Keratinocyte (primary cell): ENCODE measurements around the gene TCF7L2. TPM values are rescaled to one million over a fixed set of nuclear protein-coding genes. Genes with fewer than 3 reads are reported as not detected.

Source experiments
- DNase-seq: peaks from one replicate; pipeline ENCODE4 v3.0.0-alpha.2; 2011; ENCODE audit warnings: low read depth, missing footprints, low spot score
- FAIRE-seq: peaks from 2 replicates; lab custom pipeline; 2011; peaks lifted over from hg19 to GRCh38; lab: Jason Lieb, UNC
- H2AFZ ChIP-seq: 2 replicates; pipeline ENCODE4 v1.6.0; 2012; ENCODE audit warnings: low read length, control low read depth, inconsistent platforms; ENCODE audit not compliant: control insufficient read depth
- H3K27ac ChIP-seq: 2 replicates; pipeline ENCODE4 v1.5.1; 2011; ENCODE audit warnings: low read length; ENCODE audit not compliant: control insufficient read depth, insufficient read depth
- H3K27me3 ChIP-seq: 3 replicates; pipeline ENCODE4 v1.6.0; 2011; ENCODE audit warnings: low read length; ENCODE audit not compliant: control insufficient read depth, insufficient read depth; ENCODE audit errors: extremely low read depth
- H3K36me3 ChIP-seq, 2 experiments: 2 replicates in 1 of 2; 3 replicates in 1 of 2; pipeline ENCODE4 v1.5.1; 2011; ENCODE audit warnings: low read length in 2 of 2, mild to moderate bottlenecking in 1 of 2; ENCODE audit not compliant: control insufficient read depth in 2 of 2, insufficient read depth in 2 of 2; ENCODE audit errors: extremely low read depth in 1 of 2
- H3K4me1 ChIP-seq: 3 replicates; pipeline ENCODE4 v1.5.1; 2011; ENCODE audit warnings: low read length; ENCODE audit not compliant: control insufficient read depth, insufficient read depth; ENCODE audit errors: extremely low read depth
- H3K4me2 ChIP-seq: 3 replicates; pipeline ENCODE4 v1.6.0; 2011; ENCODE audit warnings: low read depth, low read length; ENCODE audit not compliant: control insufficient read depth, insufficient read depth; ENCODE audit errors: extremely low read depth
- H3K4me3 ChIP-seq, 3 experiments: fragments of 200-600 bp in 1 of 3; sonication (generic) in 1 of 3; 2 replicates in 2 of 3; 3 replicates in 1 of 3; pipeline ENCODE4 v1.5.1; 2011 to 2016; ENCODE audit warnings: low read length in 3 of 3, mild to moderate bottlenecking in 3 of 3, control low read depth in 2 of 3, inconsistent platforms in 1 of 3, low read depth in 1 of 3, mixed read lengths in 1 of 3, mixed run types in 1 of 3, moderate library complexity in 1 of 3; ENCODE audit not compliant: control insufficient read depth in 2 of 3, insufficient read depth in 2 of 3; ENCODE audit errors: extremely low read depth in 1 of 3
- H3K79me2 ChIP-seq: 2 replicates; pipeline ENCODE4 v1.6.0; 2012; ENCODE audit warnings: low read length; ENCODE audit not compliant: control insufficient read depth, insufficient read depth
- H3K9ac ChIP-seq: 3 replicates; pipeline ENCODE4 v1.6.0; 2011; ENCODE audit warnings: low read length; ENCODE audit not compliant: control insufficient read depth, insufficient read depth; ENCODE audit errors: extremely low read depth
- H3K9me1 ChIP-seq: 3 replicates; pipeline ENCODE4 v1.6.0; 2011; ENCODE audit warnings: low read length; ENCODE audit not compliant: control insufficient read depth, insufficient read depth; ENCODE audit errors: extremely low read depth
- H3K9me3 ChIP-seq: 2 replicates; pipeline ENCODE4 v1.5.1; 2012; ENCODE audit warnings: low read depth, low read length; ENCODE audit not compliant: control insufficient read depth
- H4K20me1 ChIP-seq: 3 replicates; pipeline ENCODE4 v1.6.0; 2011; ENCODE audit warnings: low read length; ENCODE audit not compliant: control insufficient read depth, insufficient read depth; ENCODE audit errors: extremely low read depth
- CTCF ChIP-seq, 3 experiments: IDR thresholded peaks in 1 of 3; conservative IDR thresholded peaks in 1 of 3; optimal IDR thresholded peaks in 1 of 3; 2 replicates in 2 of 3; 3 replicates in 1 of 3; pipeline versions ENCODE3 to v1.5.1; 2011; ENCODE audit warnings: low read length in 3 of 3, mild to moderate bottlenecking in 3 of 3, moderate library complexity in 2 of 3, control low read depth in 1 of 3, inconsistent platforms in 1 of 3; ENCODE audit not compliant: insufficient read depth in 2 of 3; ENCODE audit errors: extremely low read depth in 1 of 3
- EZH2 ChIP-seq: IDR thresholded peaks from one replicate; pipeline ENCODE4 v1.6.1; 2012; ENCODE audit warnings: inconsistent platforms, mild to moderate bottlenecking, low read length, moderate library complexity
- dilution Hi-C: fragments of 300-500 bp; cut with MboI; formaldehyde crosslinking; loops from one replicate; pipeline ENCODE4 v1.7.0; 2020; ENCODE audit warnings: low sequenced_read_pairs; ENCODE audit not compliant: extremely low pct_ligation_motif_present
- polyA plus RNA-seq, 5 experiments: library from polyadenylated mRNA; depleted of rRNA in 3 of 5; stranded (reverse) in 3 of 5; stranded (forward) in 1 of 5; unstranded in 1 of 5; fragments of >200 nt; gene quantifications; 1 replicate in 1 of 5; 2 replicates in 3 of 5; 3 replicates in 1 of 5; pipeline versions ENCODE4 v1.2.1 to v1.2.3, GENCODE V29; 2011 to 2012; ENCODE audit warnings: missing spikeins in 2 of 5, low read depth in 1 of 5, low replicate concordance in 1 of 5

TCF7L2 gene
- polyA plus RNA-seq, 1 donor (not counting 4 experiments of a cell fraction or from before 2014, with no cell fraction given): 2.5 TPM

GRCh38 chr10:113025487-113025886 lies 75.4 kb downstream of the TCF7L2 start:
- no peak for DNase-seq
- H3K4me3 ChIP-seq: no peak overlapping the region
- dilution Hi-C loops: no loop called here
- H3K27ac ChIP-seq: no peak overlapping the region
- H3K36me3 ChIP-seq: no peaks in the 10 kb centered on the region
- no peak for FAIRE-seq
- TF ChIP-seq CTCF (optimal IDR thresholded peaks at IDR 0.05 in 1 of 3, IDR thresholded peaks at IDR 0.05 in 1 of 3, conservative IDR thresholded peaks at IDR 0.05 in 1 of 3; ENCODE audit: extremely low read depth in 1 of 3, insufficient read depth in 2 of 3, low read length in 3 of 3) (no peak), EZH2 (no peak)
- H2AFZ ChIP-seq: no peak overlapping the region
- no peaks in the 10 kb centered on the region for H4K20me1 ChIP-seq
- H3K4me1 ChIP-seq: peaks cover 3% of the 10 kb centered on the region
- no peak overlapping the region for H3K4me2 ChIP-seq
- no peak overlapping the region for H3K9ac ChIP-seq
- no peaks in the 10 kb centered on the region for H3K79me2 ChIP-seq
- no peaks in the 10 kb centered on the region for H3K9me1 ChIP-seq
- H3K27me3 ChIP-seq: no peaks in the 10 kb centered on the region
- H3K9me3 ChIP-seq: no peaks in the 10 kb centered on the region

- H3K27me3 ChIP-seq: no peaks in the 10 kb centered on the region
- H3K4me1 ChIP-seq: peaks cover 5% of the 10 kb centered on the region
- H3K4me3 ChIP-seq: no peak overlapping the region
- H3K79me2 ChIP-seq: peaks cover 4% of the 10 kb centered on the region
- H3K27ac ChIP-seq: no peak overlapping the region
- no peaks in the 10 kb centered on the region for H4K20me1 ChIP-seq
- no peaks in the 10 kb centered on the region for H3K36me3 ChIP-seq
- H3K4me2 ChIP-seq: no peak overlapping the region
- H3K9ac ChIP-seq: no peak overlapping the region
- no peaks in the 10 kb centered on the region for H3K9me3 ChIP-seq
- peaks cover 3% of the 10 kb centered on the region for H3K9me1 ChIP-seq
- dilution Hi-C loops: no loop called here
- H2AFZ ChIP-seq: no peak overlapping the region
- FAIRE-seq (no peak), DNase-seq (no peak)
- no peak for TF ChIP-seq CTCF (optimal IDR thresholded peaks at IDR 0.05 in 1 of 3, IDR thresholded peaks at IDR 0.05 in 1 of 3, conservative IDR thresholded peaks at IDR 0.05 in 1 of 3; ENCODE audit: extremely low read depth in 1 of 3, insufficient read depth in 2 of 3, low read length in 3 of 3)
- no peak for TF ChIP-seq EZH2
These were observed 76.6 kb downstream of the TCF7L2 start for GRCh38 chr10:113026679-113027078.
